Tibial artery (tissue), 4 donors: ENCODE results near the gene LAMA2.

ENCODE experiments used
- DNase-seq, 2 donors: peaks; one replicate each; pipeline ENCODE4 v3.0.0-alpha.2; 2019
- H3K27ac ChIP-seq, 2 donors: fragments of 200-600 bp; sonication (generic) in 1 of 2; 1 replicate in 1 of 2; 2 replicates in 1 of 2; pipeline ENCODE4 v1.5.1; 2018 to 2019; ENCODE audit warnings: mild to moderate bottlenecking in 1 of 2
- H3K27me3 ChIP-seq, 2 donors: fragments of 200-600 bp; sonication (generic) in 1 of 2; one replicate each; pipeline versions ENCODE4 v1.5.1 to v1.6.0; 2016 to 2019
- H3K36me3 ChIP-seq, 3 donors: fragments of 200-600 bp; sonication (generic) in 2 of 3; one replicate each; pipeline ENCODE4 v1.5.1; 2016 to 2019; ENCODE audit warnings: mild to moderate bottlenecking in 2 of 3
- H3K4me1 ChIP-seq, 4 donors: fragments of 200-600 bp; sonication (generic) in 2 of 4; 1 replicate in 3 of 4; 2 replicates in 1 of 4; pipeline ENCODE4 v1.5.1; 2016 to 2019
- H3K4me3 ChIP-seq, 2 donors: fragments of 200-600 bp; sonication (generic) in 1 of 2; 1 replicate in 1 of 2; 2 replicates in 1 of 2; pipeline ENCODE4 v1.5.1; 2018 to 2019; ENCODE audit warnings: mild to moderate bottlenecking in 2 of 2
- H3K9me3 ChIP-seq, 3 donors: fragments of 200-600 bp; sonication (generic) in 1 of 3; one replicate each; pipeline ENCODE4 v1.5.1; 2016 to 2019
- CTCF ChIP-seq, 2 experiments: fragments of 200-600 bp in 1 of 2; fragments of 450-650 bp in 1 of 2; IDR thresholded peaks; one replicate each; pipeline ENCODE4 v1.5.1; 2017 to 2019; ENCODE audit warnings: antibody characterized with exemption in 2 of 2, mild to moderate bottlenecking in 1 of 2, moderate library complexity in 1 of 2
- intact Hi-C: fragments of 100-400 bp; cut with DNase I; formaldehyde crosslinking; loops from one replicate; pipeline ENCODE4 v1.15.0; 2023; ENCODE audit warnings: low total_unique reads

LAMA2 gene

GRCh38 chr6:129382916-129383315 lies 500.0 kb downstream of the LAMA2 start:
- Histone ChIP-seq H3K27ac (no peak overlapping the region), H3K9me3 (no peaks in the 10 kb centered on the region), H3K36me3 (peaks cover 0 to 18% (median 15%) of the 10 kb centered on the region in 3 donors), H3K4me3 (no peak overlapping the region), H3K27me3 (no peaks in the 10 kb centered on the region), H3K4me1 (no peaks in the 10 kb centered on the region)
- DNase-seq = no peak
- TF ChIP-seq CTCF (IDR thresholded peaks at IDR 0.05) = no peak
- intact Hi-C loops = no loop called here

- H3K4me3 ChIP-seq = no peak overlapping the region
- no peaks in the 10 kb centered on the region for H3K4me1 ChIP-seq
- H3K27me3 ChIP-seq = no peaks in the 10 kb centered on the region
- no peaks in the 10 kb centered on the region for H3K9me3 ChIP-seq
- intact Hi-C loops = no loop called here
- H3K27ac ChIP-seq = no peak overlapping the region
- TF ChIP-seq CTCF (IDR thresholded peaks at IDR 0.05) = no peak
- no peak for DNase-seq
- peaks cover 0 to 20% (median 15%) of the 10 kb centered on the region in 3 donors for H3K36me3 ChIP-seq
These were observed 502.2 kb downstream of the LAMA2 start for GRCh38 chr6:129385117-129385516.

GRCh38 chr6:129390900-129391299 lies 508.0 kb downstream of the LAMA2 start:
- intact Hi-C loops = no loop called here
- TF ChIP-seq CTCF (IDR thresholded peaks at IDR 0.05) = no peak
- Histone ChIP-seq H3K27me3 (no peaks in the 10 kb centered on the region), H3K4me3 (no peak overlapping the region), H3K4me1 (no peaks in the 10 kb centered on the region), H3K27ac (no peak overlapping the region), H3K9me3 (no peaks in the 10 kb centered on the region), H3K36me3 (peaks cover 0 to 14% (median 6%) of the 10 kb centered on the region in 3 donors)
- no peak for DNase-seq

GRCh38 chr6:129393654-129394053 lies 510.7 kb downstream of the LAMA2 start:
- Histone ChIP-seq H3K9me3 (no peaks in the 10 kb centered on the region), H3K4me3 (no peak overlapping the region), H3K27ac (no peak overlapping the region), H3K27me3 (no peaks in the 10 kb centered on the region), H3K36me3 (no peaks in the 10 kb centered on the region), H3K4me1 (no peaks in the 10 kb centered on the region)
- DNase-seq = no peak
- intact Hi-C loops = no loop called here
- TF ChIP-seq CTCF (IDR thresholded peaks at IDR 0.05) = no peak

GRCh38 chr6:129398764-129399163 lies 515.8 kb downstream of the LAMA2 start:
- no peak for TF ChIP-seq CTCF (IDR thresholded peaks at IDR 0.05)
- Histone ChIP-seq H3K27ac (no peak overlapping the region), H3K4me1 (no peaks in the 10 kb centered on the region), H3K4me3 (no peak overlapping the region), H3K36me3 (no peaks in the 10 kb centered on the region), H3K9me3 (no peaks in the 10 kb centered on the region), H3K27me3 (no peaks in the 10 kb centered on the region)
- intact Hi-C loops = no loop called here
- no peak for DNase-seq

- no peak for TF ChIP-seq CTCF (IDR thresholded peaks at IDR 0.05)
- Histone ChIP-seq H3K36me3 (no peaks in the 10 kb centered on the region), H3K4me3 (no peak overlapping the region), H3K27ac (no peak overlapping the region), H3K27me3 (no peaks in the 10 kb centered on the region), H3K4me1 (no peaks in the 10 kb centered on the region), H3K9me3 (no peaks in the 10 kb centered on the region)
- no peak for DNase-seq
- intact Hi-C loops = no loop called here
These were observed 519.3 kb downstream of the LAMA2 start for GRCh38 chr6:129402244-129402643.
